Measurements from ENCODE around the gene B2M.
"Not testable (repeated sequence)": the region's sequence is repeated elsewhere in the genome, so short reads cannot be mapped to it uniquely, and the experiment has no call there.

Gene B2M

DNA sequence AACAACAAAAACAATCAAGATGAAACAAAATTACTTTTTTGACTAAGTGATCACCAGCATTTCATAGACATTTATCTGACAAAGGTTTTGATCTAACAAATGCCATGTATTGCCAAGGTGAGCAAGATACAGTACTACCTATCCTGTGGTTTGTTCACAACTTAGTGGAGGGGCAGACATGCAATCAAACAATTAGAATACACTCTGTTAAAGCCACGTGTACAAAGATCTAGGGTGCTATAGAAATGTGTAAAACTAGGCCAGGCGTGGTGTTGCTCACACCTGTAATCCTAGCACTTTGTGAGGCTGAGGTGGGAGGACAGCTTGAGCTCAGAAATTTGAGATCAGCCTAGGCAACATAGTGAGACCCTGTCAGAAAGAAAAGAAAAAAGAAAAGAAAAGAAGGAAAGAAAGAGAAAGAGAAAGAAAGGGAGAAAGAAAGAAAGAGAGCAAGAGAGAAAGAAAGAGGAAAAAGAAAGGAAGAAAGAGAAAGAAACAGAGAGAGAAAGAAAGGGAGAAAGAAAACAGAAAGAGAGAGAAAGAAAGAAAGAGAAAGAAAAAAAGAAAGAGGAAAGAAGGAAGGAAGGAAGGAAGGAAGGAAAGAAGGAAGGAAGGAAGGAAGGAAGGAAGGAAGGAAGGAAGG is 23.6 kb downstream of the B2M start:
- H3K27me3 ChIP-seq (ENCODE audit: control insufficient read depth in 2 of 2, insufficient read depth in 2 of 2, low read length in 2 of 2), result no peaks in the 10 kb centered on the region
- peaks cover 0 to 7% of the 10 kb centered on the region in 2 donors for H3K4me1 ChIP-seq (ENCODE audit: control insufficient read depth in 2 of 2, insufficient read depth in 2 of 2, low read length in 2 of 2)
- H3K4me3 ChIP-seq (ENCODE audit: low read length in 2 of 2), result peak overlapping the region in 1 of 2 donors; percentile 23
- H3K27ac ChIP-seq (ENCODE audit: low read depth in 2 of 2, low read length in 2 of 2), result peak overlapping the region; percentile 69 to 71
- peak overlapping the region in 1 of 2 donors; percentile 13 for H3K9ac ChIP-seq (ENCODE audit: low read depth in 1 of 2, low read length in 2 of 2)
- H3K36me3 ChIP-seq (ENCODE audit: control insufficient read depth in 2 of 2, insufficient read depth in 2 of 2, low read length in 2 of 2), result peaks cover 0 to 6% of the 10 kb centered on the region in 2 donors
- no peaks in the 10 kb centered on the region for H3K9me3 ChIP-seq (ENCODE audit: control insufficient read depth in 2 of 2, low read length in 2 of 2)

DNA sequence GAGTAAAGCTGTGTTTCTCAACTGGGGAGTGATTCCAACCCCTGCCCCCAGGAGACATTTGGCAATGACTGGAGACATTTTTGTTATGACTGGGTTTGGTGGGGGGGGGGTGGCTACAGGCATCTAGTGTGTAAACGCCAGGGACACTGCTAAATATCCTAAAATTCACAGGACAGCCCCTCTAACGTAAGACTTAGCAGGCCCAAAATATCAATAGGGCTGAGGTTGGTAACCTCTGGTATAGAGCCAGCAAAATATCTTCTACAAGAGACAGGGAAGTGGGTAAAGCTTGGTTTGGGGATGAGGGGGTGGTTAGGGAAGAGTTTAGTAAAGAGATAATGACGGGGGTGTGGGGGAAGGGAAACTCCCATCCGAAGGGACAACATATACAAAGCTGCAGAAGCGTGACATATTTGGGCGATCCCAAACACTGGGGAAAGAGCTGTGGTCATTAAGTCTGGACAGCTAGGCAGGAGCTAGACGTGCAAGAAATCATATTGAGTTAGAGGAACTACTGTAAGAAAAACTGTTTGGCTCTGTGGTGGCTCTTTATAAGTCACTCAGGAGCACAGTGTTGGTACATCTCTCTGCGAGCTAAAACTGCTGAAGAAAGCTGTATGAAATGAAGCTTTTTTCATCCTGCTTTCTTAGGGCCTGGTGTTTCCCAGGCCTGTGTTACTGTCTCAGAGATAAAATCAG is 24.3 kb downstream of the B2M start:
- H3K27ac ChIP-seq (ENCODE audit: low read depth in 2 of 2, low read length in 2 of 2), result peak overlapping the region; percentile 69 to 71
- peak overlapping the region; percentile 13 to 38 for H3K9ac ChIP-seq (ENCODE audit: low read depth in 1 of 2, low read length in 2 of 2)
- peak overlapping the region in 1 of 2 donors; percentile 23 for H3K4me3 ChIP-seq (ENCODE audit: low read length in 2 of 2)
- no peaks in the 10 kb centered on the region for H3K27me3 ChIP-seq (ENCODE audit: control insufficient read depth in 2 of 2, insufficient read depth in 2 of 2, low read length in 2 of 2)
- H3K4me1 ChIP-seq (ENCODE audit: control insufficient read depth in 2 of 2, insufficient read depth in 2 of 2, low read length in 2 of 2), result peaks cover 0 to 7% of the 10 kb centered on the region in 2 donors
- peaks cover 0 to 6% of the 10 kb centered on the region in 2 donors for H3K36me3 ChIP-seq (ENCODE audit: control insufficient read depth in 2 of 2, insufficient read depth in 2 of 2, low read length in 2 of 2)
- no peaks in the 10 kb centered on the region for H3K9me3 ChIP-seq (ENCODE audit: control insufficient read depth in 2 of 2, low read length in 2 of 2)

DNA sequence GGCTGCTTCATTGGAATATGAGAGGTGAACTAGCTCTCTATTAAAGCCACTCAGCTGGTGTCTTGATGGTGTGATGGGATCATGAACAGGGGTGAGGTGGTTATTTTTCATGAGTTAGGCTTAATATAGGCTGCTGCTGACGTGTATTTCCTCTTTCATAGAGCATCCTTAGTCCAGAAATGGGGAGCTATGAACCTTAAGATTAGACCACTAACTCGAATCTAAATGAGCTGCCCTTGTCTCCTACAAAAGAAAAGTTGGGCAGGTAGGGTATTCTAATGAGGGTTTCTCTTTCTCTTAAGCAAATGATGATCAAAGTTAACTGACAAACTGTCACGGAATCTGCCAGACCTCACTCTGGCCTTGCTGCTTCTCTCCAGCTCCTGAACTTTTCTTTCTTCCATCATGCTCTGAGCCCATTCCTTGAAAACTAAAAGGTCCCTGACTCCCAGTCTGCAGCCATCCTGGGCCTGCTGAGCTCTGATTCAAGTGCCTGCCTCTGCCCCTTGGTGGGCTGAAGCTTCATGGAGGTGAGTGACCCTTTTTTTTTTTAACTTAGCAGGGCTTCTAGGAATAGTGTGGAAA is 25.0 kb downstream of the B2M start, which contains the start of gene TRIM69:
TRIM69 (plus strand) TSS at position 348 of the 585 bp plus-strand sequence; CDS start at position 525, 177 bp downstream.
- H3K27ac ChIP-seq (ENCODE audit: low read depth in 2 of 2, low read length in 2 of 2), result peak within 1 kb of the TSS; percentile 69 to 71
- peaks cover 0 to 6% of the 10 kb centered on the region in 2 donors for H3K36me3 ChIP-seq (ENCODE audit: control insufficient read depth in 2 of 2, insufficient read depth in 2 of 2, low read length in 2 of 2)
- no peaks in the 10 kb centered on the region for H3K27me3 ChIP-seq (ENCODE audit: control insufficient read depth in 2 of 2, insufficient read depth in 2 of 2, low read length in 2 of 2)
- peaks cover 0 to 7% of the 10 kb centered on the region in 2 donors for H3K4me1 ChIP-seq (ENCODE audit: control insufficient read depth in 2 of 2, insufficient read depth in 2 of 2, low read length in 2 of 2)
- H3K9me3 ChIP-seq (ENCODE audit: control insufficient read depth in 2 of 2, low read length in 2 of 2), result no peaks in the 10 kb centered on the region
- peak within 1 kb of the TSS; percentile 17 to 44 for H3K9ac ChIP-seq (ENCODE audit: low read depth in 1 of 2, low read length in 2 of 2)
- H3K4me3 ChIP-seq (ENCODE audit: low read length in 2 of 2), result peak within 1 kb of the TSS in 1 of 2 donors; percentile 23

DNA sequence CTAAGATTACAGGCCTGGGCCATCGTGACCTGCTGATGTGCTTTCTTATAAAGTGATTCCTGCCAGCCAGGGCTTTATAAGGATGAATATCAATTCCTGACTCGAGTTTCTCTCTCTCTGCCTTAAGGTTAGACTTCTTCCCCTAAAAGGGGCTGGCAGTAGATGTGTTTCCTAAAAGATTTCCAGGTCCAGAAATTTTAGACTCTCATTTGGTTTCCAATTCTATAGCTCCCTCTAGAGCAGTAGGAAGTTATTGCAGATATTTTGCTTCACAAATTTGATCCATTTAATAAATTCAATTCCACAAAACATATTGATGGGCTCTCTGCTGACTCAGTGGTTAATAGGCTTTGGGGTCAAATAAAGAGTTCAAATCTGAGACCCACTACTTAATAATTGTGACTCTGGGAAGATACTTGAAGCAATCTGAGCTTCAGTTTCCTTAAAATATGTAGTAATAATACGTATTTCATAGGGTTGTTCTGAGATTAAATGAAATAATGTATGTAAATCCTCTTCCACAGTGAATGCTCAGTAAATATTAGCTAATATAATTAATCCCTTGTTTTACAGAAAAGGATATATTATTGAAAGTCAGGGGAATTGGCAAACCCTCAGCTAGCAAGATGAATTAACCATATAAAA is 27.1 kb downstream of the B2M start:
- Histone ChIP-seq H3K27me3 (ENCODE audit: control insufficient read depth in 2 of 2, insufficient read depth in 2 of 2, low read length in 2 of 2) (no peaks in the 10 kb centered on the region), H3K36me3 (ENCODE audit: control insufficient read depth in 2 of 2, insufficient read depth in 2 of 2, low read length in 2 of 2) (no peaks in the 10 kb centered on the region), H3K4me1 (ENCODE audit: control insufficient read depth in 2 of 2, insufficient read depth in 2 of 2, low read length in 2 of 2) (peaks cover 0 to 7% of the 10 kb centered on the region in 2 donors), H3K4me3 (ENCODE audit: low read length in 2 of 2) (no peak overlapping the region), H3K9ac (ENCODE audit: low read depth in 1 of 2, low read length in 2 of 2) (no peak overlapping the region), H3K27ac (ENCODE audit: low read depth in 2 of 2, low read length in 2 of 2) (no peak overlapping the region), H3K9me3 (ENCODE audit: control insufficient read depth in 2 of 2, low read length in 2 of 2) (no peaks in the 10 kb centered on the region)

DNA sequence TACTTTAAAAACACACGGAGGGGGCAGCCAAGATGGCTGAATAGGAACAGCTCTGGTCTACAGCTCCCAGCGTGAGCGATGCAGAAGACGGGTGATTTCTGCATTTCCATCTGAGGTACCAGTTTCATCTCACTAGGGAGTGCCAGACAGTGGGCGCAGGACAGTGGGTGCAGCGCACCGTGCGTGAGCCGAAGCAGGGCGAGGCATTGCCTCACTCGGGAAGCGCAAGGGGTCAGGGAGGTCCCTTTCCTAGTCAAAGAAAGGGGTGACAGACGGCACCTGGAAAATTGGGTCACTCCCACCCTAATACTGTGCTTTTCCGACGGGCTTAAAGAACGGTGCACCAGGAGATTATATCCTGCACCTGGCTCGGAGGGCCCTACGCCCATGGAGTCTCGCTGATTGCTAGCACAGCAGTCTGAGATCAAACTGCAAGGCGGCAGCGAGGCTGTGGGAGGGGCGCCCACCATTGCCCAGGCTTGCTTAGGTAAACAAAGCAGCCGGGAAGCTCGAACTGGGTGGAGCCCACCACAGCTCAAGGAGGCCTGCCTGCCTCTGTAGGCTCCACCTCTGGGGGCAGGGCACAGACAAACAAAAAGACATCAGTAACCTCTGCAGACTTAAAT is 28.0 kb downstream of the B2M start:
- H3K9me3 ChIP-seq (ENCODE audit: control insufficient read depth in 2 of 2, low read length in 2 of 2); H3K36me3 ChIP-seq (ENCODE audit: control insufficient read depth in 2 of 2, insufficient read depth in 2 of 2, low read length in 2 of 2); H3K4me3 ChIP-seq (ENCODE audit: low read length in 2 of 2); H3K9ac ChIP-seq (ENCODE audit: low read depth in 1 of 2, low read length in 2 of 2); H3K27ac ChIP-seq (ENCODE audit: low read depth in 2 of 2, low read length in 2 of 2); H3K4me1 ChIP-seq (ENCODE audit: control insufficient read depth in 2 of 2, insufficient read depth in 2 of 2, low read length in 2 of 2); H3K27me3 ChIP-seq (ENCODE audit: control insufficient read depth in 2 of 2, insufficient read depth in 2 of 2, low read length in 2 of 2): not testable (repeated sequence)

DNA sequence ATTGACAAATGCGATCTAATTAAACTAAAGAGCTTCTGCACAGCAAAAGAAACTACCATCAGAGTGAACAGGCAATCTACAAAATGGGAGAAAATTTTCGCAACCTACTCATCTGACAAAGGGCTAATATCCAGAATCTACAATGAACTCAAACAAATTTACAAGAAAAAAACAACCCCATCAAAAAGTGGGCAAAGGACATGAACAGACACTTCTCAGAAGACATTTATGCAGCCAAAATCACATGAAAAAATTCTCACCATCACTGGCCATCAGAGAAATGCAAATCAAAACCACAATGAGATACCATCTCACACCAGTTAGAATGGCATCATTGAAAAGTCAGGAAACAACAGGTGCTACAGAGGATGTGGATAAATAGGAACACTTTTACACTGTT is 32.1 kb downstream of the B2M start:
- not testable (repeated sequence) for H3K9me3 ChIP-seq (ENCODE audit: control insufficient read depth in 2 of 2, low read length in 2 of 2); H3K9ac ChIP-seq (ENCODE audit: low read depth in 1 of 2, low read length in 2 of 2); H3K36me3 ChIP-seq (ENCODE audit: control insufficient read depth in 2 of 2, insufficient read depth in 2 of 2, low read length in 2 of 2); H3K4me1 ChIP-seq (ENCODE audit: control insufficient read depth in 2 of 2, insufficient read depth in 2 of 2, low read length in 2 of 2); H3K27me3 ChIP-seq (ENCODE audit: control insufficient read depth in 2 of 2, insufficient read depth in 2 of 2, low read length in 2 of 2); H3K4me3 ChIP-seq (ENCODE audit: low read length in 2 of 2); H3K27ac ChIP-seq (ENCODE audit: low read depth in 2 of 2, low read length in 2 of 2)

DNA sequence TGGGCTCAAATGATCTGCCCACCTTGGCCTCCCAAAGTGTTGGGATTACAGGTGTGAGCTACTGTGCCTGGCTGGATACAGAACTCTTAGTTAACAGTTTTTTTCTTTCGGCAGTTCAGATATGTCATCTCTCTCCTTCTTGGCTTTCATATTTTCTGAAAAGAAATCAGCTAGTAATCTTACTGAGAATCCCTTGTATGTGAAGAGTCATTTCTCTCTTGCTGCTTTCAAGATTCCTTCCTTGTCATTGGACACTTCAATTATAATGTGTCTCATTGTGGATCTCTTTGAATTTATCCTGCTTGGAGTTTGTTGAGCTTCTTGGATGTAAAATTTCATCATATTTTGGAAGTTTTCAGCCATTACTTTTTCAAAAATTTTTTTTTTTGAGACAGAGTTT is 42.0 kb downstream of the B2M start:
- Histone ChIP-seq H3K4me1 (ENCODE audit: control insufficient read depth in 2 of 2, insufficient read depth in 2 of 2, low read length in 2 of 2) (no peaks in the 10 kb centered on the region), H3K27ac (ENCODE audit: low read depth in 2 of 2, low read length in 2 of 2) (no peak overlapping the region), H3K4me3 (ENCODE audit: low read length in 2 of 2) (no peak overlapping the region), H3K36me3 (ENCODE audit: control insufficient read depth in 2 of 2, insufficient read depth in 2 of 2, low read length in 2 of 2) (no peaks in the 10 kb centered on the region), H3K27me3 (ENCODE audit: control insufficient read depth in 2 of 2, insufficient read depth in 2 of 2, low read length in 2 of 2) (no peaks in the 10 kb centered on the region), H3K9me3 (ENCODE audit: control insufficient read depth in 2 of 2, low read length in 2 of 2) (peaks cover 0 to 5% of the 10 kb centered on the region in 2 donors), H3K9ac (ENCODE audit: low read depth in 1 of 2, low read length in 2 of 2) (no peak overlapping the region)

DNA sequence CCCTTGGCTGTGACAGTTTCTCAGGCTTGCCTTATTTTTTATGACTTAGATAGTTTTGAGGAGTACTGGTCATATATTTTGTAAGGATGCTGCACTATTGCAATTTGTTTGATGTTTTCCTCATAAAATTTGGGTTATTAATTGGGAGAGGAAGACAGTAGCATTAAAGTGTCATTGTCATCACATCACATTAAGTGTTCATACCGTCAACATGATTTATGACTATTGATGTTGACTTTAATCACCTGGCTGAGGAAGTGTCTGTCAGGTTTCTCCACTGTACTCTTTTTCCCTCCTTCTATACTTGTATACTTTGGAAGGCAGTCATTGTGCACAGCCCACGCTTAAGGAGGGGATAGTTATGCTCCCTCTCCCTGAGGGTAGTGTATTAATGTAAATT is 51.9 kb downstream of the B2M start:
- H3K27me3 ChIP-seq (ENCODE audit: control insufficient read depth in 2 of 2, insufficient read depth in 2 of 2, low read length in 2 of 2), result no peaks in the 10 kb centered on the region
- no peaks in the 10 kb centered on the region for H3K36me3 ChIP-seq (ENCODE audit: control insufficient read depth in 2 of 2, insufficient read depth in 2 of 2, low read length in 2 of 2)
- H3K27ac ChIP-seq (ENCODE audit: low read depth in 2 of 2, low read length in 2 of 2), result no peak overlapping the region
- no peaks in the 10 kb centered on the region for H3K9me3 ChIP-seq (ENCODE audit: control insufficient read depth in 2 of 2, low read length in 2 of 2)
- H3K4me3 ChIP-seq (ENCODE audit: low read length in 2 of 2), result no peak overlapping the region
- H3K4me1 ChIP-seq (ENCODE audit: control insufficient read depth in 2 of 2, insufficient read depth in 2 of 2, low read length in 2 of 2), result no peaks in the 10 kb centered on the region
- no peak overlapping the region for H3K9ac ChIP-seq (ENCODE audit: low read depth in 1 of 2, low read length in 2 of 2)

DNA sequence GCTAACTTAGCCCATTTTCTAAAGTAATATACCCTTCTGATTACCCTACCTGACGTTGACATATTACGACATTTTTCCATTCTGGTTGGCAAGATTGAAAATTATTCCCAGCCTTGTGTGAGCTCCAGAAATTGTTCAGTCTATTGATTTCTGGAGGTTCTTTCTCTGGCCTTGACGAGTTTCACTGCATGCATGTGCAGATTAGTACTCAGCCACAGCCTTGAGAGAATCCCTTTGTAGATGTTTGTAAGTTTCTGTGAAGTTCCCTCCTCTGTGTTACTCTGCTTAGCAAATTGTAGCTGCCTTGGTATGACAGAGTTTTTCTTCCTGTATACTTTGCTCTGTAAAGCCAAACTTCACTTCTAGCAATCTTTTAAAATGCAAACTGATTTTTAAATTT is 52.5 kb downstream of the B2M start:
- no peak overlapping the region for H3K4me3 ChIP-seq (ENCODE audit: low read length in 2 of 2)
- H3K36me3 ChIP-seq (ENCODE audit: control insufficient read depth in 2 of 2, insufficient read depth in 2 of 2, low read length in 2 of 2), result no peaks in the 10 kb centered on the region
- no peaks in the 10 kb centered on the region for H3K4me1 ChIP-seq (ENCODE audit: control insufficient read depth in 2 of 2, insufficient read depth in 2 of 2, low read length in 2 of 2)
- H3K27me3 ChIP-seq (ENCODE audit: control insufficient read depth in 2 of 2, insufficient read depth in 2 of 2, low read length in 2 of 2), result no peaks in the 10 kb centered on the region
- H3K9ac ChIP-seq (ENCODE audit: low read depth in 1 of 2, low read length in 2 of 2), result no peak overlapping the region
- no peak overlapping the region for H3K27ac ChIP-seq (ENCODE audit: low read depth in 2 of 2, low read length in 2 of 2)
- H3K9me3 ChIP-seq (ENCODE audit: control insufficient read depth in 2 of 2, low read length in 2 of 2), result no peaks in the 10 kb centered on the region
